Retina (tissue), 1 donor: ENCODE data around the gene TPK1.
A peak's percentile ranks its signal among the peaks of the same experiment; 100 is the strongest.
"Not testable (repeated sequence)": the region's sequence is repeated elsewhere in the genome, so short reads cannot be mapped to it uniquely, and the experiment has no call there.

ENCODE experiments used
- DNase-seq: peaks from one replicate; pipeline ENCODE4 v3.0.0-alpha.2; 2016

The TPK1 gene

GRCh38 chr7:144606261-144606660 lies 229.6 kb downstream of the TPK1 start:
- no peak for DNase-seq

GRCh38 chr7:144596953-144597352 lies 238.9 kb downstream of the TPK1 start:
- DNase-seq, result no peak

- DNase-seq, result no peak
Measured at GRCh38 chr7:144594580-144594979, 241.3 kb downstream of the TPK1 start.

GRCh38 chr7:144588559-144589051 lies 247.2 kb downstream of the TPK1 start:
- DNase-seq, result no peak

- no peak for DNase-seq
Measured at GRCh38 chr7:144587701-144588100, 248.2 kb downstream of the TPK1 start.

- no peak for DNase-seq
Measured at GRCh38 chr7:144584726-144585125, 251.1 kb downstream of the TPK1 start.

- DNase-seq, result peak; percentile 54
Measured at GRCh38 chr7:144579687-144580086, 256.2 kb downstream of the TPK1 start.

- no peak for DNase-seq
Measured at GRCh38 chr7:144575456-144575855, 260.4 kb downstream of the TPK1 start.

- DNase-seq, result not testable (repeated sequence)
Measured at GRCh38 chr7:144574753-144575152, 261.1 kb downstream of the TPK1 start.

GRCh38 chr7:144568233-144568632 lies 267.6 kb downstream of the TPK1 start:
- DNase-seq, result no peak

- no peak for DNase-seq
Measured at GRCh38 chr7:144565586-144565985, 270.3 kb downstream of the TPK1 start.

- no peak for DNase-seq
Measured at GRCh38 chr7:144549861-144550260, 286.0 kb downstream of the TPK1 start.

- no peak for DNase-seq
Measured at GRCh38 chr7:144548556-144548955, 287.3 kb downstream of the TPK1 start.

GRCh38 chr7:144547888-144548287 lies 288.0 kb downstream of the TPK1 start:
- DNase-seq, result no peak

GRCh38 chr7:144546782-144547181 lies 289.1 kb downstream of the TPK1 start:
- no peak for DNase-seq

GRCh38 chr7:144545330-144545729 lies 290.5 kb downstream of the TPK1 start:
- DNase-seq, result no peak

GRCh38 chr7:144534655-144535395 lies 301.0 kb downstream of the TPK1 start:
- DNase-seq, result no peak

GRCh38 chr7:144534196-144534595 lies 301.7 kb downstream of the TPK1 start:
- no peak for DNase-seq

- no peak for DNase-seq
Measured at GRCh38 chr7:144531181-144531580, 304.7 kb downstream of the TPK1 start.

- no peak for DNase-seq
Measured at GRCh38 chr7:144529269-144529926, 306.5 kb downstream of the TPK1 start.

- DNase-seq, result no peak
Measured at GRCh38 chr7:144528536-144529045, 307.3 kb downstream of the TPK1 start.

GRCh38 chr7:144527051-144527471 lies 308.8 kb downstream of the TPK1 start:
- no peak for DNase-seq

GRCh38 chr7:144525956-144526355 lies 309.9 kb downstream of the TPK1 start:
- no peak for DNase-seq

GRCh38 chr7:144524271-144524670 lies 311.6 kb downstream of the TPK1 start:
- DNase-seq, result no peak
